ENCODE measurements around the gene PKHD1. TPM values are rescaled to one million over a fixed set of nuclear protein-coding genes. Genes with fewer than 3 reads are reported as not detected.

Gene PKHD1
- total RNA-seq, 1 donor from 2014 or later: 1.3 TPM

GRCh38 chr6:52014391-52014790 lies 73.0 kb downstream of the PKHD1 start:
- Mint-ChIP-seq H3K27ac (no peak overlapping the region), H3K27me3 (no peaks in the 10 kb centered on the region), H3K36me3 (ENCODE audit: insufficient read depth) (no peaks in the 10 kb centered on the region), H3K4me1 (ENCODE audit: low read depth) (peaks cover 7% of the 10 kb centered on the region), H3K9me3 (ENCODE audit: low read depth) (no peaks in the 10 kb centered on the region), H3K4me3 (ENCODE audit: low read depth) (no peak overlapping the region)
- no peak for DNase-seq (ENCODE audit: low spot score, unreplicated experiment)
- no peak for TF ChIP-seq CTCF (IDR thresholded peaks at IDR 0.05; ENCODE audit: unreplicated experiment)

GRCh38 chr6:52013035-52013434 lies 74.4 kb downstream of the PKHD1 start:
- TF ChIP-seq CTCF (IDR thresholded peaks at IDR 0.05; ENCODE audit: unreplicated experiment): no peak
- Mint-ChIP-seq H3K27me3 (no peaks in the 10 kb centered on the region), H3K4me3 (ENCODE audit: low read depth) (no peak overlapping the region), H3K9me3 (ENCODE audit: low read depth) (no peaks in the 10 kb centered on the region), H3K4me1 (ENCODE audit: low read depth) (no peaks in the 10 kb centered on the region), H3K36me3 (ENCODE audit: insufficient read depth) (no peaks in the 10 kb centered on the region), H3K27ac (no peak overlapping the region)
- DNase-seq (ENCODE audit: low spot score, unreplicated experiment): no peak

- no peaks in the 10 kb centered on the region for H3K36me3 Mint-ChIP-seq (ENCODE audit: insufficient read depth)
- H3K27ac Mint-ChIP-seq: no peak overlapping the region
- H3K9me3 Mint-ChIP-seq (ENCODE audit: low read depth): no peaks in the 10 kb centered on the region
- H3K4me1 Mint-ChIP-seq (ENCODE audit: low read depth): no peaks in the 10 kb centered on the region
- no peaks in the 10 kb centered on the region for H3K27me3 Mint-ChIP-seq
- DNase-seq (ENCODE audit: low spot score, unreplicated experiment): no peak
- H3K4me3 Mint-ChIP-seq (ENCODE audit: low read depth): no peak overlapping the region
- TF ChIP-seq CTCF (IDR thresholded peaks at IDR 0.05; ENCODE audit: unreplicated experiment): no peak
These were observed 74.8 kb downstream of the PKHD1 start for GRCh38 chr6:52012582-52012981.

- H3K27ac Mint-ChIP-seq: no peak overlapping the region
- H3K9me3 Mint-ChIP-seq (ENCODE audit: low read depth): no peaks in the 10 kb centered on the region
- no peak for DNase-seq (ENCODE audit: low spot score, unreplicated experiment)
- H3K4me3 Mint-ChIP-seq (ENCODE audit: low read depth): no peak overlapping the region
- no peaks in the 10 kb centered on the region for H3K36me3 Mint-ChIP-seq (ENCODE audit: insufficient read depth)
- TF ChIP-seq CTCF (IDR thresholded peaks at IDR 0.05; ENCODE audit: unreplicated experiment): no peak
- no peaks in the 10 kb centered on the region for H3K4me1 Mint-ChIP-seq (ENCODE audit: low read depth)
- no peaks in the 10 kb centered on the region for H3K27me3 Mint-ChIP-seq
These were observed 76.6 kb downstream of the PKHD1 start for GRCh38 chr6:52010806-52011205.

GRCh38 chr6:52010145-52010544 lies 77.3 kb downstream of the PKHD1 start:
- no peak overlapping the region for H3K27ac Mint-ChIP-seq
- DNase-seq (ENCODE audit: low spot score, unreplicated experiment): no peak
- TF ChIP-seq CTCF (IDR thresholded peaks at IDR 0.05; ENCODE audit: unreplicated experiment): no peak
- no peaks in the 10 kb centered on the region for H3K9me3 Mint-ChIP-seq (ENCODE audit: low read depth)
- no peaks in the 10 kb centered on the region for H3K36me3 Mint-ChIP-seq (ENCODE audit: insufficient read depth)
- H3K4me3 Mint-ChIP-seq (ENCODE audit: low read depth): no peak overlapping the region
- H3K27me3 Mint-ChIP-seq: no peaks in the 10 kb centered on the region
- no peaks in the 10 kb centered on the region for H3K4me1 Mint-ChIP-seq (ENCODE audit: low read depth)
